HepG2 (cell line): Measurements from ENCODE around the gene KISS1. TPM values are rescaled to one million over a fixed set of nuclear protein-coding genes. Genes with fewer than 3 reads are reported as not detected.

Experiments used
- ATAC-seq: fragments of 200-7000 bp; cut with Tn5 transposase; 3 replicates; pipeline ENCODE4 v1.9.1; 2020; ENCODE audit warnings: mild to moderate bottlenecking, moderate library complexity
- BruUV-seq: library from RNA; stranded (reverse); fragments of 400-500 nt; replicated peaks from 2 replicates; lab custom pipeline; 2021; lab: Mats Ljungman, UMichigan
- CTCF ChIA-PET: fragments of 300-600 bp; formaldehyde crosslinking; extraction: SDS; loops from one replicate; lab custom pipeline; 2021; ENCODE audit warnings: low total read pairs, inconsistent platforms, low intra/inter-chr PET ratio; lab: Yijun Ruan, JAX
- POLR2A ChIA-PET: fragments of 350-600 bp; sonication (Branson Sonifier 250); formaldehyde crosslinking; loops from one replicate; lab custom pipeline; 2020; ENCODE audit warnings: antibody characterized with exemption, inconsistent platforms; lab: Yijun Ruan, JAX
- DNase-seq: peaks from one replicate; pipeline ENCODE4 v3.0.0-alpha.2; 2015; ENCODE audit warnings: low spot score
- FAIRE-seq: peaks from 3 replicates; lab custom pipeline; 2011; peaks lifted over from hg19 to GRCh38; lab: Jason Lieb, UNC
- H2AFZ ChIP-seq: one replicate; pipeline ENCODE4 v1.6.1; 2011; ENCODE audit warnings: low read length, inconsistent platforms
- H3K27ac ChIP-seq: fragments of 300-600 bp; 3 replicates; pipeline ENCODE4 v1.8.0; 2011; ENCODE audit warnings: mixed run types, mild to moderate bottlenecking, mixed read lengths, low read length, inconsistent platforms; ENCODE audit not compliant: insufficient read depth; ENCODE audit errors: extremely low read length
- H3K27me3 ChIP-seq, 2 experiments: fragments of 200-600 bp in 1 of 2; 2 replicates in 1 of 2; 3 replicates in 1 of 2; pipeline versions ENCODE4 v1.6.0 to v1.8.0; 2011; ENCODE audit warnings: low read length in 2 of 2, mild to moderate bottlenecking in 2 of 2, moderate library complexity in 2 of 2, inconsistent platforms in 1 of 2; ENCODE audit not compliant: insufficient read depth in 2 of 2, control insufficient read depth in 1 of 2
- H3K36me3 ChIP-seq, 2 experiments: fragments of 200-600 bp in 1 of 2; replicated peaks in 1 of 2; 2 replicates in 1 of 2; 3 replicates in 1 of 2; pipeline versions ENCODE4 v1.5.1 to v1.8.0; 2011; ENCODE audit warnings: low read length in 2 of 2, inconsistent platforms in 1 of 2; ENCODE audit not compliant: insufficient read depth in 2 of 2, control insufficient read depth in 1 of 2
- H3K4me1 ChIP-seq: 2 replicates; pipeline ENCODE4 v1.5.1; 2012; ENCODE audit warnings: low read length, inconsistent platforms; ENCODE audit not compliant: insufficient read depth
- H3K4me2 ChIP-seq: 2 replicates; pipeline ENCODE4 v1.6.0; 2011; ENCODE audit warnings: low read depth, low read length, inconsistent platforms
- H3K4me3 ChIP-seq, 3 experiments: fragments of 200-600 bp in 1 of 3; sonication (generic), shearing (Covaris generic) in 1 of 3; replicated peaks in 1 of 3; 2 replicates each; pipeline ENCODE4 v1.5.1; 2011 to 2016; ENCODE audit warnings: low read length in 3 of 3, inconsistent platforms in 2 of 3, low read depth in 2 of 3, mild to moderate bottlenecking in 2 of 3, control low read depth in 1 of 3, mixed read lengths in 1 of 3; ENCODE audit not compliant: insufficient read depth in 1 of 3
- H3K79me2 ChIP-seq: one replicate; pipeline ENCODE4 v1.6.1; 2011; ENCODE audit warnings: low read length, inconsistent platforms; ENCODE audit not compliant: insufficient read depth
- H3K9ac ChIP-seq: 2 replicates; pipeline ENCODE4 v1.6.0; 2011; ENCODE audit warnings: mild to moderate bottlenecking, low read depth, low read length, inconsistent platforms; ENCODE audit not compliant: insufficient read depth
- H3K9me3 ChIP-seq: 2 replicates; pipeline ENCODE4 v1.5.1; 2012; ENCODE audit warnings: mild to moderate bottlenecking, low read length
- H4K20me1 ChIP-seq: 2 replicates; pipeline ENCODE4 v1.6.0; 2011; ENCODE audit warnings: inconsistent platforms, mild to moderate bottlenecking, low read length, moderate library complexity; ENCODE audit not compliant: insufficient read depth
- BCL3 ChIP-seq: sonication (generic); formaldehyde crosslinking; IDR thresholded peaks from 2 replicates; pipeline ENCODE4 v1.5.1; 2020; ENCODE audit warnings: mild to moderate bottlenecking, missing genetic modification reagents, moderate library complexity
- RCOR2 ChIP-seq: IDR thresholded peaks from 2 replicates; pipeline ENCODE4 v1.6.1; 2016; ENCODE audit warnings: missing biosample characterization, missing genetic modification reagents
- ZNF670 ChIP-seq: sonication (generic); formaldehyde crosslinking; IDR thresholded peaks from 2 replicates; pipeline ENCODE4 v1.8.0; 2022; ENCODE audit warnings: mild to moderate bottlenecking, missing genetic modification reagents, borderline replicate concordance
- WGBS: methylation state at CpG from one replicate; pipeline ENCODE4 v1.1.6; 2017; ENCODE audit warnings: low lambda C conversion rate; 5-methylcytosine and 5-hydroxymethylcytosine counted together
- in situ Hi-C: cut with HindIII; loops from 2 replicates; pipeline ENCODE4 v1.10.0; 2017; ENCODE audit warnings: low pct_unique_long_range_greater_than_20kb; ENCODE audit not compliant: extremely low pct_ligation_motif_present
- intact Hi-C: fragments of 100-400 bp; cut with micrococcal nuclease; formaldehyde crosslinking; loops from one replicate; pipeline ENCODE4 v1.10.0; 2022; ENCODE audit not compliant: unreplicated experiment
- polyA plus RNA-seq, 8 experiments: library from polyadenylated mRNA; depleted of rRNA in 3 of 8; stranded (reverse) in 7 of 8; unstranded in 1 of 8; fragments of >200 nt; fragmentation: Illumina TruSeq in 4 of 8; extraction: Trizol in 4 of 8; gene quantifications; 2 replicates each; pipeline versions ENCODE4 v1.2.1 to v1.2.3, GENCODE V29; 2011 to 2016; ENCODE audit warnings: low read depth in 4 of 8, missing spikeins in 1 of 8, mixed read lengths in 1 of 8; ENCODE audit not compliant: insufficient read depth in 1 of 8
- total RNA-seq, 5 experiments: library from RNA; depleted of rRNA; stranded (reverse); fragments of >200 nt; fragmentation: Illumina TruSeq; extraction: Trizol; gene quantifications; 2 replicates each; pipeline ENCODE4 v1.2.3, GENCODE V29; 2016; ENCODE audit warnings: low read depth in 1 of 5
- TF ChIP-seq, protein P1 (sequence below): sonication (generic); formaldehyde crosslinking; IDR thresholded peaks from 2 replicates; pipeline ENCODE4 v1.5.1; 2020; ENCODE audit warnings: mild to moderate bottlenecking, missing genetic modification reagents, moderate library complexity

Gene KISS1
- total and polyA plus RNA-seq, 2 of the 13 experiments (the other 11 are each of a cell fraction or from before 2014, with no cell fraction given), result 0.24 to 0.80 TPM

DNA sequence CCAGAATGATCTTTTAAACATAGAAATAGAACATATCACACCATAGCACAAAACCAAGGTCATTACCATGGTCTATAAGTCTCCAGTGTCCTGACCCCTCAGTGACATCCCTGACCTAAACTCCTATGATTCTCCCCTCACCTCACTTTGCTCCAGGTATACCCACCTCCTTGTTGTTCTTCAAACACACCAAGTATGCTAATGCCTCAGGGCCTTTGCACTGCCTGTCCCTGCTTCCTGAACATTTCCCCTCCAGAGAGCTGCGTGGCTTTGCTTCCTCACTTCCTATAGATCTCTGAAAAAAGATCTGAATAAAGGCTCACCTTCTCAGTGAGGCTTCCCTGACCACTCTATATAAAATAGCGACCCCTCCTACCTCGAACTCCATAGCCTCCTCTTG, 16.4 kb upstream of the KISS1 start (continued):
- TF ChIP-seq ZNF670 (CRISPR knock-in tag) (no peak), BCL3 (CRISPR knock-in tag) (no peak)
- TF ChIP-seq, all 625 proteins: peak for 3

- H3K79me2 ChIP-seq, result peaks cover 16% of the 10 kb centered on the region
- no peak overlapping the region for H2AFZ ChIP-seq
- CTCF ChIA-PET, result no interaction called here
- H3K4me2 ChIP-seq, result peak overlapping the region; percentile 58
- no peak overlapping the region for H3K9ac ChIP-seq
- peaks cover 51% of the 10 kb centered on the region for H3K4me1 ChIP-seq
- no peak overlapping the region for H3K4me3 ChIP-seq
- H4K20me1 ChIP-seq, result peaks cover 9% of the 10 kb centered on the region
- intact Hi-C loops, result loop anchor here (5.0 kb wide), 1 partner anchor 349 kb away; the partner anchor contains the start of gene SNRPE
- no peaks in the 10 kb centered on the region for H3K36me3 ChIP-seq
- POLR2A ChIA-PET, result no interaction called here
- ATAC-seq (no peak), DNase-seq (no peak), FAIRE-seq (no peak)
- in situ Hi-C loops, result loop anchor here (5.0 kb wide), 2 partner anchors 54 to 151 kb away; no protein-coding TSS in a partner anchor
- BruUV-seq, result no TSS peak
- no peaks in the 10 kb centered on the region; a peak in 1 of 5 replicates for H3K27me3 ChIP-seq
- H3K27ac ChIP-seq, result no peak overlapping the region
- no peaks in the 10 kb centered on the region for H3K9me3 ChIP-seq
- 79% methylated on average over 7 of the region's 7 CpGs for WGBS
- no peak for TF ChIP-seq RCOR2
- TF ChIP-seq, protein P1, sequence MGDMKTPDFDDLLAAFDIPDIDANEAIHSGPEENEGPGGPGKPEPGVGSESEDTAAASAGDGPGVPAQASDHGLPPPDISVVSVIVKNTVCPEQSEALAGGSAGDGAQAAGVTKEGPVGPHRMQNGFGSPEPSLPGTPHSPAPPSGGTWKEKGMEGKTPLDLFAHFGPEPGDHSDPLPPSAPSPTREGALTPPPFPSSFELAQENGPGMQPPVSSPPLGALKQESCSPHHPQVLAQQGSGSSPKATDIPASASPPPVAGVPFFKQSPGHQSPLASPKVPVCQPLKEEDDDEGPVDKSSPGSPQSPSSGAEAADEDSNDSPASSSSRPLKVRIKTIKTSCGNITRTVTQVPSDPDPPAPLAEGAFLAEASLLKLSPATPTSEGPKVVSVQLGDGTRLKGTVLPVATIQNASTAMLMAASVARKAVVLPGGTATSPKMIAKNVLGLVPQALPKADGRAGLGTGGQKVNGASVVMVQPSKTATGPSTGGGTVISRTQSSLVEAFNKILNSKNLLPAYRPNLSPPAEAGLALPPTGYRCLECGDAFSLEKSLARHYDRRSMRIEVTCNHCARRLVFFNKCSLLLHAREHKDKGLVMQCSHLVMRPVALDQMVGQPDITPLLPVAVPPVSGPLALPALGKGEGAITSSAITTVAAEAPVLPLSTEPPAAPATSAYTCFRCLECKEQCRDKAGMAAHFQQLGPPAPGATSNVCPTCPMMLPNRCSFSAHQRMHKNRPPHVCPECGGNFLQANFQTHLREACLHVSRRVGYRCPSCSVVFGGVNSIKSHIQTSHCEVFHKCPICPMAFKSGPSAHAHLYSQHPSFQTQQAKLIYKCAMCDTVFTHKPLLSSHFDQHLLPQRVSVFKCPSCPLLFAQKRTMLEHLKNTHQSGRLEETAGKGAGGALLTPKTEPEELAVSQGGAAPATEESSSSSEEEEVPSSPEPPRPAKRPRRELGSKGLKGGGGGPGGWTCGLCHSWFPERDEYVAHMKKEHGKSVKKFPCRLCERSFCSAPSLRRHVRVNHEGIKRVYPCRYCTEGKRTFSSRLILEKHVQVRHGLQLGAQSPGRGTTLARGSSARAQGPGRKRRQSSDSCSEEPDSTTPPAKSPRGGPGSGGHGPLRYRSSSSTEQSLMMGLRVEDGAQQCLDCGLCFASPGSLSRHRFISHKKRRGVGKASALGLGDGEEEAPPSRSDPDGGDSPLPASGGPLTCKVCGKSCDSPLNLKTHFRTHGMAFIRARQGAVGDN (CRISPR knock-in tag), result 0 out of 2 replicates have a peak, but pooled peaks have one; percentile 19
Observed at GRCh38 chr1:204211046-204211445, 14.8 kb upstream of the KISS1 start.
